ENCODE results near the gene PRKAR2A. TPM values are rescaled to one million over a fixed set of nuclear protein-coding genes. Genes with fewer than 3 reads are reported as not detected.
"Not testable (repeated sequence)": the region's sequence is repeated elsewhere in the genome, so short reads cannot be mapped to it uniquely, and the experiment has no call there.

Gene PRKAR2A
- total and polyA plus RNA-seq, 2 donors (not counting 3 experiments of a cell fraction or from before 2014, with no cell fraction given): 8.6 to 69.9 TPM

- Histone ChIP-seq H3K36me3 (ENCODE audit: control insufficient read depth in 2 of 2, extremely low read depth in 1 of 2, insufficient read depth in 2 of 2, low read length in 2 of 2) (no peaks in the 10 kb centered on the region), H3K9me1 (replicated peaks; ENCODE audit: control insufficient read depth, extremely low read depth, insufficient read depth, low read length) (no peaks in the 10 kb centered on the region), H2AFZ (ENCODE audit: low read depth, low read length) (no peak overlapping the region), H3K4me2 (ENCODE audit: insufficient read depth, low read length) (no peak overlapping the region), H3K9ac (replicated peaks; ENCODE audit: extremely low read depth, insufficient read depth, low read length) (no peak overlapping the region), H3K79me2 (ENCODE audit: control insufficient read depth, insufficient read depth, low read length) (no peaks in the 10 kb centered on the region), H3K27me3 (ENCODE audit: control insufficient read depth in 2 of 2, insufficient read depth in 2 of 2, low read length in 2 of 2) (peaks cover 5 to 6% of the 10 kb centered on the region in 2 experiments), H4K20me1 (replicated peaks; ENCODE audit: control insufficient read depth, extremely low read depth, insufficient read depth, low read length) (no peaks in the 10 kb centered on the region), H3K27ac (ENCODE audit: insufficient read depth, low read depth, low read length) (no peak overlapping the region), H3K9me3 (replicated peaks; ENCODE audit: control insufficient read depth, insufficient read depth, low read length) (no peaks in the 10 kb centered on the region), H3K4me3 (replicated peaks in 1 of 3; ENCODE audit: insufficient read depth in 1 of 3, low read depth in 1 of 3, low read length in 3 of 3) (no peak overlapping the region), H3K4me1 (ENCODE audit: control insufficient read depth, extremely low read depth, insufficient read depth, low read length) (no peaks in the 10 kb centered on the region)
- intact Hi-C loops (cut with micrococcal nuclease): no loop called here
- BruUV-seq (replicated peaks): no TSS peak
- no peak for TF ChIP-seq GATA2 (IDR thresholded peaks at IDR 0.05; ENCODE audit: insufficient read depth, insufficient read length, low read depth, low read length)
- no peak for TF ChIP-seq CTCF (IDR thresholded peaks at IDR 0.05; ENCODE audit: extremely low read depth in 1 of 2, insufficient read depth in 1 of 2, low read depth in 1 of 2, low read length in 2 of 2)
- no peak for TF ChIP-seq JUN (IDR thresholded peaks at IDR 0.05; ENCODE audit: borderline replicate concordance, insufficient read depth, insufficient read length, low read depth)
- no peak for TF ChIP-seq EZH2 (IDR thresholded peaks at IDR 0.05; ENCODE audit: borderline replicate concordance, low read depth, low read length, severe bottlenecking)
- no peak for TF ChIP-seq FOS (IDR thresholded peaks at IDR 0.05; ENCODE audit: borderline replicate concordance, insufficient read depth, low read length)
- dilution Hi-C loops (cut with MboI; ENCODE audit: extremely low pct_ligation_motif_present, low sequenced_read_pairs): no loop called here
- ChIA-PET CTCF (interaction anchor here (1.5 to 2.2 kb wide), 2 partner anchors 10 to 13 kb away, joined by 4 to 13 read pairs; no protein-coding TSS in a partner anchor), POLR2A (no interaction called here)
- DNase-seq (ENCODE audit: low read depth, low spot score): no peak
- FAIRE-seq: no peak
Observed at GRCh38 chr3:48727511-48727910, 120.2 kb downstream of the PRKAR2A start.

GRCh38 chr3:48725185-48725855 is 122.4 kb downstream of the PRKAR2A start:
- H3K27ac ChIP-seq (ENCODE audit: insufficient read depth, low read depth, low read length); DNase-seq (ENCODE audit: low read depth, low spot score); H3K4me2 ChIP-seq (ENCODE audit: insufficient read depth, low read length); BruUV-seq (replicated peaks); CTCF ChIA-PET; H4K20me1 ChIP-seq (replicated peaks; ENCODE audit: control insufficient read depth, extremely low read depth, insufficient read depth, low read length); dilution Hi-C loops (cut with MboI; ENCODE audit: extremely low pct_ligation_motif_present, low sequenced_read_pairs); H3K9ac ChIP-seq (replicated peaks; ENCODE audit: extremely low read depth, insufficient read depth, low read length); H3K36me3 ChIP-seq (ENCODE audit: control insufficient read depth in 2 of 2, extremely low read depth in 1 of 2, insufficient read depth in 2 of 2, low read length in 2 of 2); H2AFZ ChIP-seq (ENCODE audit: low read depth, low read length); H3K27me3 ChIP-seq (ENCODE audit: control insufficient read depth in 2 of 2, insufficient read depth in 2 of 2, low read length in 2 of 2); H3K9me1 ChIP-seq (replicated peaks; ENCODE audit: control insufficient read depth, extremely low read depth, insufficient read depth, low read length); H3K4me1 ChIP-seq (ENCODE audit: control insufficient read depth, extremely low read depth, insufficient read depth, low read length); H3K79me2 ChIP-seq (ENCODE audit: control insufficient read depth, insufficient read depth, low read length); H3K4me3 ChIP-seq (replicated peaks in 1 of 3; ENCODE audit: insufficient read depth in 1 of 3, low read depth in 1 of 3, low read length in 3 of 3); POLR2A ChIA-PET; intact Hi-C loops (cut with micrococcal nuclease); FAIRE-seq; H3K9me3 ChIP-seq (replicated peaks; ENCODE audit: control insufficient read depth, insufficient read depth, low read length): not testable (repeated sequence)

Data from endothelial cell of umbilical vein (primary cell).